HT1080 (cell line): Measurements from ENCODE around the gene MUC5AC. TPM values are rescaled to one million over a fixed set of nuclear protein-coding genes. Genes with fewer than 3 reads are reported as not detected.

Experiments
- total RNA-seq: library from RNA; depleted of rRNA; stranded (reverse); fragments of >200 nt; shearing (Covaris generic); gene quantifications from 2 replicates; pipeline ENCODE4 v1.2.3, GENCODE V29; 2014; rRNA removed

Gene MUC5AC
- total RNA-seq, 1 experiment from 2014 or later: not detected

Other genes with a start within 250 kb of the MUC5AC start
- gene CHID1, start 247.1 kb upstream of the MUC5AC start, total RNA-seq: 25.9 and 43.4 TPM in 2 replicates
- gene AP2A2, start 232.1 kb upstream of the MUC5AC start, total RNA-seq: 19.1 and 24.9 TPM in 2 replicates
- not detected in 2 replicates for gene MUC6, start 121.2 kb upstream of the MUC5AC start, total RNA-seq
- gene MUC2, start 83.1 kb upstream of the MUC5AC start, total RNA-seq: not detected in 2 replicates
- 0.03 TPM in 1 of 2 replicates, not detected in the other for gene MUC5B, start 65.1 kb downstream of the MUC5AC start, total RNA-seq
- gene TOLLIP, start 151.7 kb downstream of the MUC5AC start, total RNA-seq: 19.2 and 22.7 TPM in 2 replicates
- gene BRSK2, start 232.0 kb downstream of the MUC5AC start, total RNA-seq: 0.58 and 0.84 TPM in 2 replicates